Measurements from ENCODE around the gene EIF3D. TPM values are rescaled to one million over a fixed set of nuclear protein-coding genes. Genes with fewer than 3 reads are reported as not detected.

Gene EIF3D
- total and polyA plus RNA-seq, 3 donors from 2014 or later, result 150 to 176 (median 163) TPM

DNA sequence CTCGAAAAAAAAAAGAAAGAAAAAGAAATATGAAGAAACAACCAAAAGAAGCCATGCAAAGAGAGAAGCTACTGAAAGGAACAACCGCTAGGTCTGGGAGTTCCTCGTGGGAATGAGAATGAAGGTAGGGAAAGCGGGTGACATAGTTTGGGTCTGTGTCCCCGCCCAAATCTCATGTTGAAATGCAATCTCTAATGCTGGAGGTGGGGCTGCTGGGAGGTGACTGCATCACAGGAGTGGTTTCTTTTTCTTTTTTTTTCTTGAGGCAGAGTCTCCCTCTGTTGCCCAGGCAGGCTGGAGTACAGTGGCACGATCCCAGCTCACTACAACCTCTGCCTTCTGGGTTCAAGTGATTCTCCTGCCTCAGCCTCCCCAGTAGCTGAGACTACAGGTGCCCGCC is 37.8 kb downstream of the EIF3D start:
- H3K27me3 ChIP-seq, result no peaks in the 10 kb centered on the region
- no peaks in the 10 kb centered on the region for H3K36me3 ChIP-seq (ENCODE audit: low read depth, missing control alignments)
- no peaks in the 10 kb centered on the region for H3K9me3 ChIP-seq
- H3K27ac ChIP-seq, result no peak overlapping the region
- no peak overlapping the region for H3K4me3 ChIP-seq
- no peaks in the 10 kb centered on the region for H3K4me1 ChIP-seq
- 92 to 96% methylated on average over 7 of the region's 7 CpGs for WGBS, 2 donors
- TF ChIP-seq POLR2A (IDR thresholded peaks at IDR 0.05), result no peak
- TF ChIP-seq, protein P1, sequence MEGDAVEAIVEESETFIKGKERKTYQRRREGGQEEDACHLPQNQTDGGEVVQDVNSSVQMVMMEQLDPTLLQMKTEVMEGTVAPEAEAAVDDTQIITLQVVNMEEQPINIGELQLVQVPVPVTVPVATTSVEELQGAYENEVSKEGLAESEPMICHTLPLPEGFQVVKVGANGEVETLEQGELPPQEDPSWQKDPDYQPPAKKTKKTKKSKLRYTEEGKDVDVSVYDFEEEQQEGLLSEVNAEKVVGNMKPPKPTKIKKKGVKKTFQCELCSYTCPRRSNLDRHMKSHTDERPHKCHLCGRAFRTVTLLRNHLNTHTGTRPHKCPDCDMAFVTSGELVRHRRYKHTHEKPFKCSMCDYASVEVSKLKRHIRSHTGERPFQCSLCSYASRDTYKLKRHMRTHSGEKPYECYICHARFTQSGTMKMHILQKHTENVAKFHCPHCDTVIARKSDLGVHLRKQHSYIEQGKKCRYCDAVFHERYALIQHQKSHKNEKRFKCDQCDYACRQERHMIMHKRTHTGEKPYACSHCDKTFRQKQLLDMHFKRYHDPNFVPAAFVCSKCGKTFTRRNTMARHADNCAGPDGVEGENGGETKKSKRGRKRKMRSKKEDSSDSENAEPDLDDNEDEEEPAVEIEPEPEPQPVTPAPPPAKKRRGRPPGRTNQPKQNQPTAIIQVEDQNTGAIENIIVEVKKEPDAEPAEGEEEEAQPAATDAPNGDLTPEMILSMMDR (IDR thresholded peaks at IDR 0.05), result no peak
- intact Hi-C loops (cut with DNase I; ENCODE audit: low total_unique reads), result no loop called here
- no peak for DNase-seq

DNA sequence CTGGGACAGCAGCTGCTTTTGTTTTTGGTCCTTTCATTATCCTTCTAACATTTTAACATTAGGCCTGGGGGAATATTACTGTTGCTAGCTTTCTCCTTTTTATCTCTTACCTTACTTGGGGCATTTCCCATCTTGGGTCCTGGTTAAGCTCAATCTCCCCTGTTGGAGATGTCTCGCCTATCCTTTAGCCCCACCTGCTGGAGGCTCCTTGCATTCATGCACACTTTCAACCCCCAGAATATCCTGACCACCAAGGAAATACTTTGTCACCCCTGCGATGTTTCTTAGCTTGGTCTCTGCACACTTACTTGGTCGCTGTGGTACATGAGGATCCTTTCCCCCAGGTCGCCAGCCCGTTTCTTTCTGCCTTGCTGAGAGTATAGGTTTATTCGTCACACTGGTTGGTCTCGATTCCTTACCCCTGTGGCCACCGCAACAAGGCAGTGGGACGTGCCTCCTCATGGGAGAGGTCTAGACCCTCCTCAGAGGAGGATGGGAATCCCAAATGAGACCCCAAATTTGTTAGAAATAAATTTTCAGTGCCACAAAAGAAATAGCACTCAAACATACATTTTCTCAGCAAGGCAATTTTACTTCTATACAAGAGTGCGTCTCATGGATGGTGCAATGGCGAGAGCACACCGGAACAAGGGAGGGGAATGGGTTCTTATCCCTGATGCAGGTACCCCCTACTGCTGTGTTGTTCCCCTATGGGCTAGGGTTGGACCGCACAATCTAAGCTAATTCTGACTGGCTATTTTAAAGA is 42.2 kb downstream of the EIF3D start:
- H3K36me3 ChIP-seq (ENCODE audit: low read depth, missing control alignments), result no peaks in the 10 kb centered on the region
- no peak overlapping the region for H3K27ac ChIP-seq
- H3K27me3 ChIP-seq, result no peaks in the 10 kb centered on the region
- 91 to 93% methylated on average over 13 of the region's 13 CpGs for WGBS, 2 donors
- no peaks in the 10 kb centered on the region for H3K9me3 ChIP-seq
- no peak for TF ChIP-seq POLR2A (IDR thresholded peaks at IDR 0.05)
- TF ChIP-seq, protein P1 (IDR thresholded peaks at IDR 0.05), result peak; percentile 33 to 60 (median 52)
- intact Hi-C loops (cut with DNase I; ENCODE audit: low total_unique reads), result no loop called here
- no peak overlapping the region for H3K4me3 ChIP-seq
- peak; percentile 65 for DNase-seq
- no peaks in the 10 kb centered on the region for H3K4me1 ChIP-seq

DNA sequence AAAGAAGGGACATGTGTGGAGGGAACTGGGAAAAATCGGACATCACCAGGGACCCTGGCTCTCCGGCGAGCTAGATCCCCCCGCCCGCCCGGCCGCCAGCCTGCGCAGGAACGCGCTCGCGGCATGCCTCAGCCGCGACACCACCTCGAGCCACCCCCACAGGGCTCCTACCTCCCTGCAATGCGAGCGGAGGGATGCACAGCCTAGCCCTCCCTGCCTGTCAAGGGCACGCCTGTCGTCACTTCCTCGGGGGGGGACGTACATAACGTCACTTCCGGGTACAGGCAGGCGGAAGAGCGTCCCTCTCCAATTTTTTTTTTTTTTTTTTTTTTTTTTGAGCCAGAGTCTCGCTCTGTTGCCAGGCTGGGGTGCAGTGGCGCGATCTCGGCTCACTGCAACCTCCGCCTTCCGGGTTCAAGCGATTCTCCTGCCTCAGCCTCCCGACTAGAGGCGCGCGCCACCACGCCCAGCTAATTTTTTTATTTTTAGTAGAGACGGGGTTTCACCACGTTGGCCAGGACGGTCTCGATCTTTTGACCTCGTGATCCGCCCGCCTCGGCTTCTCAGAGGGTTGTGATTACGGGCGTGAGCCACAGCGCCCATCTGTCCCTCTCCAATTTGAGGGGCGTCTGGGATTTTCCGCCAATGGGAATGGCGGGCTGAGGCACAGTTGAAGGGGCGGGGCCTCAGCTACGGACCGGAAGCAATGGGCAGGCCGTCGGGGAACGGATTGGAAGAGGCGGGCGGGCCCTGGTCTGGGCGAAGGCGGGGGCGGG is 47.4 kb downstream of the EIF3D start, which contains the start of gene TXN2:
Gene TXN2 (minus strand): TSS at position 248 of the 776 bp plus-strand sequence. CDS start 803 bp downstream, outside the sequence.
- H3K4me3 ChIP-seq, result peak within 1 kb of the TSS; percentile 56 to 72
- intact Hi-C loops (cut with DNase I; ENCODE audit: low total_unique reads), result no loop called here
- H3K4me1 ChIP-seq, result peaks cover 10% of the 10 kb centered on the region
- H3K27me3 ChIP-seq, result no peaks in the 10 kb centered on the region
- no peaks in the 10 kb centered on the region for H3K36me3 ChIP-seq (ENCODE audit: low read depth, missing control alignments)
- WGBS, 2 donors, result 0% methylated on average over 59 to 62 of the region's 62 CpGs
- no peaks in the 10 kb centered on the region for H3K9me3 ChIP-seq
- TF ChIP-seq, protein P1 (IDR thresholded peaks at IDR 0.05), result no peak
- TF ChIP-seq POLR2A (IDR thresholded peaks at IDR 0.05), result no peak
- DNase-seq, result peak; percentile 98
- peak within 1 kb of the TSS; percentile 97 to 100 for H3K27ac ChIP-seq

DNA sequence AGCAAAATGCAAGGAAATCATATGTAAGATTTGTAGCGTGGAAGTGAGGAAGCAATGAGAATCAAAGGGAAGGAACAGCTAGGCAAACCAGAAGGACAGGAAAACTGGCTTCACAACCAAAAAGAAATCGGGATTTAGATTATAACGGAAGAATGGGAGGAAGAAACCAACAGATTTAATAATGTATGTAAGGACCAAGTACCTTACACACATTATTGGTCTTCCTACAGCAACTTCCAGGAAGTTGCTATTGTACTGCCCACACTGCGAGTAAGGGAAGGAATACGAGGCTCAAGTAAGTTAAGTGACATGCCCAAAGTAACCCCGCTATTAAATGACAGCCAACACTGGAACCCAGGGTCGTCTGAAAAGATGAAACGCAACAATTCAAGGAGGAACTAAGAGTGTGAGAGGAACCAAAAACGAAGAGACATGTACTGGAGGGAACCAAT is 48.0 kb downstream of the EIF3D start:
- no peak for DNase-seq

More for the DNA sequence above, 48.0 kb downstream of the EIF3D start:
- intact Hi-C loops (cut with DNase I; ENCODE audit: low total_unique reads), result no loop called here
- WGBS, 2 donors, result 7 to 11% methylated on average over 9 of the region's 9 CpGs
- Histone ChIP-seq H3K4me3 (peak overlapping the region; percentile 56 to 72), H3K9me3 (no peaks in the 10 kb centered on the region), H3K4me1 (peaks cover 10% of the 10 kb centered on the region), H3K36me3 (ENCODE audit: low read depth, missing control alignments) (no peaks in the 10 kb centered on the region), H3K27me3 (no peaks in the 10 kb centered on the region), H3K27ac (peak overlapping the region; percentile 97 to 100)
- TF ChIP-seq, protein P1 (IDR thresholded peaks at IDR 0.05), result no peak
- TF ChIP-seq POLR2A (IDR thresholded peaks at IDR 0.05), result no peak
